ENCODE data around the gene CHIC2.

- TF ChIP-seq EZH2 (IDR thresholded peaks at IDR 0.05; ENCODE audit: low read length, missing control alignments) (no peak), CTCF (conservative IDR thresholded peaks at IDR 0.05 in 1 of 2, IDR thresholded peaks at IDR 0.05 in 1 of 2; ENCODE audit: low read depth in 1 of 2, low read length in 2 of 2) (no peak)
Measured at GRCh38 chr4:54061873-54062272, 2.5 kb downstream of the CHIC2 start.

Data from fibroblast of lung (primary cell).